ENCODE results near the gene HDLBP.

HDLBP gene

GRCh38 chr2:241187101-241187917 is 128.2 kb downstream of the HDLBP start:
- Histone ChIP-seq H3K27me3 (ENCODE audit: insufficient read depth, poor library complexity, severe bottlenecking) (no peaks in the 10 kb centered on the region), H3K4me3 (replicated peaks; ENCODE audit: insufficient read depth, low read length) (no peak overlapping the region), H3K27ac (replicated peaks) (no peak overlapping the region)
- DNase-seq (ENCODE audit: low read depth in 1 of 2, low spot score in 1 of 2) = no peak
- TF ChIP-seq SPI1 (IDR thresholded peaks at IDR 0.05; ENCODE audit: borderline replicate concordance, low read depth) = no peak
- TF ChIP-seq CTCF (IDR thresholded peaks at IDR 0.05; ENCODE audit: insufficient read depth, low read length) = no peak
- TF ChIP-seq REST (IDR thresholded peaks at IDR 0.05; ENCODE audit: insufficient replicate concordance, low read depth) = no peak
- TF ChIP-seq GABPA (IDR thresholded peaks at IDR 0.05; ENCODE audit: low read depth) = no peak
- no peak for TF ChIP-seq POLR2AphosphoS5 (IDR thresholded peaks at IDR 0.05; ENCODE audit: low read depth)

GRCh38 chr2:241185961-241186360 is 129.5 kb downstream of the HDLBP start:
- Histone ChIP-seq H3K4me3 (replicated peaks; ENCODE audit: insufficient read depth, low read length) (no peak overlapping the region), H3K27ac (replicated peaks) (no peak overlapping the region), H3K27me3 (ENCODE audit: insufficient read depth, poor library complexity, severe bottlenecking) (no peaks in the 10 kb centered on the region)
- TF ChIP-seq GABPA (IDR thresholded peaks at IDR 0.05; ENCODE audit: low read depth) (no peak), CTCF (IDR thresholded peaks at IDR 0.05; ENCODE audit: insufficient read depth, low read length) (no peak), SPI1 (IDR thresholded peaks at IDR 0.05; ENCODE audit: borderline replicate concordance, low read depth) (no peak), REST (IDR thresholded peaks at IDR 0.05; ENCODE audit: insufficient replicate concordance, low read depth) (no peak), POLR2AphosphoS5 (IDR thresholded peaks at IDR 0.05; ENCODE audit: low read depth) (no peak)
- DNase-seq (ENCODE audit: low read depth in 1 of 2, low spot score in 1 of 2) = no peak

- Histone ChIP-seq H3K27ac (replicated peaks) (no peak overlapping the region), H3K4me3 (replicated peaks; ENCODE audit: insufficient read depth, low read length) (no peak overlapping the region), H3K27me3 (ENCODE audit: insufficient read depth, poor library complexity, severe bottlenecking) (no peaks in the 10 kb centered on the region)
- DNase-seq (ENCODE audit: low read depth in 1 of 2, low spot score in 1 of 2) = no peak
- TF ChIP-seq GABPA (IDR thresholded peaks at IDR 0.05; ENCODE audit: low read depth) = no peak
- TF ChIP-seq REST (IDR thresholded peaks at IDR 0.05; ENCODE audit: insufficient replicate concordance, low read depth) = no peak
- TF ChIP-seq POLR2AphosphoS5 (IDR thresholded peaks at IDR 0.05; ENCODE audit: low read depth) = no peak
- TF ChIP-seq CTCF (IDR thresholded peaks at IDR 0.05; ENCODE audit: insufficient read depth, low read length) = no peak
- no peak for TF ChIP-seq SPI1 (IDR thresholded peaks at IDR 0.05; ENCODE audit: borderline replicate concordance, low read depth)
These were observed 130.6 kb downstream of the HDLBP start for GRCh38 chr2:241184901-241185300.

Data from HL-60 (cell line).